ENCODE measurements around the gene TMPRSS3. TPM values are rescaled to one million over a fixed set of nuclear protein-coding genes. Genes with fewer than 3 reads are reported as not detected.

TMPRSS3 gene
- total RNA-seq, 2 donors from 2014 or later = not detected

GRCh38 chr21:42400525-42400924 is 4.7 kb upstream of the TMPRSS3 start:
- H3K9ac ChIP-seq (ENCODE audit: extremely low read depth, low read length, poor library complexity, severe bottlenecking) = no peak overlapping the region

GRCh38 chr21:42398436-42399028 is 2.7 kb upstream of the TMPRSS3 start:
- no peaks in the 10 kb centered on the region for H3K4me1 ChIP-seq (ENCODE audit: control insufficient read depth, insufficient read depth, low read length)
- no peaks in the 10 kb centered on the region for H3K9me3 Mint-ChIP-seq
- no peaks in the 10 kb centered on the region for H3K27me3 ChIP-seq (ENCODE audit: control insufficient read depth, insufficient read depth, low read length, poor library complexity, severe bottlenecking)
- peaks cover 7% of the 10 kb centered on the region for H3K9me3 ChIP-seq (ENCODE audit: control insufficient read depth, low read length)
- 82 to 85% methylated on average over 12 of the region's 12 CpGs for WGBS, 2 experiments (ENCODE audit: insufficient coverage in 1 of 2, insufficient read length in 1 of 2)
- H3K27me3 Mint-ChIP-seq (ENCODE audit: insufficient read depth) = no peaks in the 10 kb centered on the region
- no peak overlapping the region for H3K9ac ChIP-seq (ENCODE audit: extremely low read depth, low read length, poor library complexity, severe bottlenecking)
- TF ChIP-seq CTCF (conservative IDR thresholded peaks at IDR 0.05) = no peak
- H3K4me1 Mint-ChIP-seq = peaks cover 10% of the 10 kb centered on the region
- no peaks in the 10 kb centered on the region for H3K36me3 ChIP-seq (ENCODE audit: control insufficient read depth, insufficient read depth, low read length)
- no peak overlapping the region for H3K27ac Mint-ChIP-seq
- no peaks in the 10 kb centered on the region for H3K36me3 Mint-ChIP-seq (ENCODE audit: low read depth)
- no peak overlapping the region for H3K4me3 Mint-ChIP-seq
- H3K27ac ChIP-seq (ENCODE audit: low read depth, low read length) = no peak overlapping the region
- H3K4me3 ChIP-seq (ENCODE audit: low read length) = no peak overlapping the region
- no peak for DNase-seq

More at GRCh38 chr21:42400525-42400924, 4.7 kb upstream of the TMPRSS3 start:
- Histone ChIP-seq H3K27ac (ENCODE audit: low read depth, low read length) (no peak overlapping the region), H3K9me3 (ENCODE audit: control insufficient read depth, low read length) (peaks cover 7% of the 10 kb centered on the region), H3K27me3 (ENCODE audit: control insufficient read depth, insufficient read depth, low read length, poor library complexity, severe bottlenecking) (no peaks in the 10 kb centered on the region), H3K36me3 (ENCODE audit: control insufficient read depth, insufficient read depth, low read length) (no peaks in the 10 kb centered on the region), H3K4me1 (ENCODE audit: control insufficient read depth, insufficient read depth, low read length) (no peaks in the 10 kb centered on the region), H3K4me3 (ENCODE audit: low read length) (no peak overlapping the region)
- TF ChIP-seq CTCF (conservative IDR thresholded peaks at IDR 0.05) = no peak
- DNase-seq = no peak
- Mint-ChIP-seq H3K27me3 (ENCODE audit: insufficient read depth) (no peaks in the 10 kb centered on the region), H3K9me3 (no peaks in the 10 kb centered on the region), H3K27ac (no peak overlapping the region), H3K4me3 (no peak overlapping the region), H3K36me3 (ENCODE audit: low read depth) (no peaks in the 10 kb centered on the region), H3K4me1 (peaks cover 10% of the 10 kb centered on the region)
- 76 to 94% methylated on average over 2 to 4 of the region's 4 CpGs for WGBS, 2 experiments (ENCODE audit: insufficient coverage in 1 of 2, insufficient read length in 1 of 2)

GRCh38 chr21:42397746-42398394 is 2.0 kb upstream of the TMPRSS3 start:
- H3K27ac Mint-ChIP-seq = no peak overlapping the region
- no peaks in the 10 kb centered on the region for H3K36me3 Mint-ChIP-seq (ENCODE audit: low read depth)
- WGBS, 2 experiments (ENCODE audit: insufficient coverage in 1 of 2, insufficient read length in 1 of 2) = 93 to 97% methylated on average over 11 to 14 of the region's 14 CpGs
- H3K4me3 Mint-ChIP-seq = no peak overlapping the region
- no peak for DNase-seq
- no peaks in the 10 kb centered on the region for H3K36me3 ChIP-seq (ENCODE audit: control insufficient read depth, insufficient read depth, low read length)
- H3K9me3 Mint-ChIP-seq = no peaks in the 10 kb centered on the region
- H3K27ac ChIP-seq (ENCODE audit: low read depth, low read length) = no peak overlapping the region
- H3K4me1 ChIP-seq (ENCODE audit: control insufficient read depth, insufficient read depth, low read length) = no peaks in the 10 kb centered on the region
- H3K4me3 ChIP-seq (ENCODE audit: low read length) = no peak overlapping the region
- H3K27me3 Mint-ChIP-seq (ENCODE audit: insufficient read depth) = no peaks in the 10 kb centered on the region
- no peaks in the 10 kb centered on the region for H3K27me3 ChIP-seq (ENCODE audit: control insufficient read depth, insufficient read depth, low read length, poor library complexity, severe bottlenecking)
- peaks cover 10% of the 10 kb centered on the region for H3K4me1 Mint-ChIP-seq
- H3K9ac ChIP-seq (ENCODE audit: extremely low read depth, low read length, poor library complexity, severe bottlenecking) = no peak overlapping the region
- TF ChIP-seq CTCF (conservative IDR thresholded peaks at IDR 0.05) = no peak
- H3K9me3 ChIP-seq (ENCODE audit: control insufficient read depth, low read length) = peaks cover 7% of the 10 kb centered on the region
